Muscle layer of duodenum (tissue), 2 donors: ENCODE measurements around the gene PSENEN.
A peak's percentile ranks its signal among the peaks of the same experiment; 100 is the strongest.

Experiments
- H3K27ac ChIP-seq: one replicate; pipeline ENCODE4 v1.7.0; 2013; ENCODE audit warnings: mild to moderate bottlenecking, low read length
- H3K27me3 ChIP-seq: one replicate; pipeline ENCODE4 v1.7.0; 2013; ENCODE audit warnings: low read depth, mild to moderate bottlenecking, control low read depth, low read length
- H3K36me3 ChIP-seq, 2 donors: one replicate each; pipeline ENCODE4 v1.7.0; 2013; ENCODE audit warnings: low read length in 2 of 2, control low read depth in 1 of 2, mild to moderate bottlenecking in 1 of 2; ENCODE audit not compliant: insufficient read depth in 2 of 2, control insufficient read depth in 1 of 2
- H3K4me1 ChIP-seq, 2 donors: one replicate each; pipeline ENCODE4 v1.7.0; 2013; ENCODE audit warnings: low read length in 2 of 2, mild to moderate bottlenecking in 2 of 2, control low read depth in 1 of 2, moderate library complexity in 1 of 2; ENCODE audit not compliant: insufficient read depth in 2 of 2, control insufficient read depth in 1 of 2
- H3K4me3 ChIP-seq, 2 donors: one replicate each; pipeline ENCODE4 v1.7.0; 2013; ENCODE audit warnings: low read length in 2 of 2, low read depth in 1 of 2, mild to moderate bottlenecking in 1 of 2
- H3K9me3 ChIP-seq, 2 donors: one replicate each; pipeline ENCODE4 v1.7.0; 2013; ENCODE audit warnings: low read length in 2 of 2, control low read depth in 1 of 2, mild to moderate bottlenecking in 1 of 2; ENCODE audit not compliant: control insufficient read depth in 1 of 2
- donor health status: healthy.

Gene PSENEN, protein sequence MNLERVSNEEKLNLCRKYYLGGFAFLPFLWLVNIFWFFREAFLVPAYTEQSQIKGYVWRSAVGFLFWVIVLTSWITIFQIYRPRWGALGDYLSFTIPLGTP

GRCh38 chr19:35745328-35746086, at the start of gene PSENEN, which contains the start of gene U2AF1L4:
PSENEN (plus strand) TSS chr19:35745651; CDS start chr19:35745931, 280 bp downstream.
U2AF1L4 (minus strand) TSS chr19:35745418; CDS start chr19:35745391, 27 bp downstream.
- H3K9me3 ChIP-seq = no peaks in the 10 kb centered on the region
- H3K36me3 ChIP-seq = peaks cover 0 to 16% of the 10 kb centered on the region in 2 donors
- peak within 1 kb of the TSS; percentile 90 to 94 for H3K4me3 ChIP-seq
- H3K4me1 ChIP-seq = peaks cover 14 to 47% of the 10 kb centered on the region in 2 donors
- H3K27ac ChIP-seq = peak within 1 kb of the TSS; percentile 98
- H3K27me3 ChIP-seq = no peaks in the 10 kb centered on the region

DNA sequence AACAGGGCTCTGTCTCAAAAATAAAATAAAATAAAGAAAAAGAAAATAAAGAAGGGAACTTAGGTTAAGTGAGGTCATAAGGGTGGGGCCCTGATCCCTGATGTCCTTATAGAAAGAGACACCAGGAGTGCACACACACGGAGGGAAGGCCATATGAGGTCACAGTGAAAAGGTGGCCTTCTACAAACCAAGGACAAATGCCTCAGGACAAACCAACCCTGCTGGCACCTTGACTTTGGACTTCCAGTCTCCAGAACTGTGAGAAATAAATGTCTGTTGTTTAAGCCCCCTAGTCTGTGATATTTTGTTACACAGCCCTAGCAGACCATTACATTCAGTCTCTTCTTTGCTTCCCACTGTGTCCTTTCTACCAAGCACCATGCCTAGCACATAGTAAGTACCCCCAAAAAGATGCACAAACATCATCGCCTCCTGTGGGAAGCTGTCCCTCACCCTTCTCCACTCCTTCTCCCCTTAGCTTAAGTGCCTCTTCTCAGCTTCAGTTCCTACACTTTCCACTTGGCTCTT, 49.5 kb upstream of the PSENEN start:
- Histone ChIP-seq H3K4me1 (peaks cover 0 to 3% of the 10 kb centered on the region in 2 donors), H3K9me3 (no peaks in the 10 kb centered on the region), H3K36me3 (no peaks in the 10 kb centered on the region), H3K27ac (no peak overlapping the region), H3K27me3 (no peaks in the 10 kb centered on the region), H3K4me3 (no peak overlapping the region)

GRCh38 chr19:35696835-35697234, 48.6 kb upstream of the PSENEN start:
- H3K27ac ChIP-seq = no peak overlapping the region
- H3K4me3 ChIP-seq = no peak overlapping the region
- H3K9me3 ChIP-seq = no peaks in the 10 kb centered on the region
- H3K27me3 ChIP-seq = no peaks in the 10 kb centered on the region
- H3K36me3 ChIP-seq = no peaks in the 10 kb centered on the region
- H3K4me1 ChIP-seq = peaks cover 0 to 3% of the 10 kb centered on the region in 2 donors

DNA sequence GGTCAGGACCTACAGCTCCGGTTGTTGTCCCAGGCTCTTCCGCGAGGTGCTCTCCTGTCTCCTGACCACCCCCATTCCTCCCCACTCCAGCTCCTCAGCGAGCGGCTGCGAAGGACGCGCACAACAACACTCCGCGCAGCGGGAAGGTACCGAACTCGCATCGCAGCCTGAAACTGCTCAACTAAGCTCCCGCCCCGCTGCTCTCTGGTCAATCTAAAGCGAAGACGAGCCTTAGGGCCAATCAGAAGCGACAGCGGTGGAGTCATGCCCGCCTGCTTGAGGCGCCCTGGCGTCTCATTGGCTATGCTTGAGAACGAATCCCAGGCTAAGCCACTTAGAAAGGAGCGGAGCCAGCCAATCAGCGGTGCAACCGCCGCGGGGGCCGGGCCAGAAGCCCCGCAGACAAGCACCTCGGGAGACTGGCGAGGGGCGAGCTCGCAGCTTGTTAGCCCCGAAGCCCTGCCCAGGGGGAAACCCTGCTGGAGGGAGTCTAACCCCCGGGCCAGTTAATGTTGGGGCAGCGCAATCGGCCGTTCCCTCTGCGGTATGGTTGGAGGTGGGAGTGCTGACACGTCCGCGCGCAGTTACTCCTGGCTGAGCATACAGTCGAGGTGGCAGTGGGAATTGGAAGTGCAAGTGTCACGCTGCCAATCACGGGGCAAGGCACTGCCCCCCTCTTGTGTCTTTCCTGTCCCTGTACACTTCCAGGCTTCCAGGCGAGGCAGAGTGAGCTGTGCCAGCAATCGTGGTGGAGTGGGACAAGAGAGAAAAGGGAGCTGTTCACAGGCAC, 43.0 kb upstream of the PSENEN start:
- Histone ChIP-seq H3K4me3 (peak overlapping the region; percentile 67 to 83), H3K4me1 (peaks cover 0 to 7% of the 10 kb centered on the region in 2 donors), H3K9me3 (no peaks in the 10 kb centered on the region), H3K27me3 (no peaks in the 10 kb centered on the region), H3K27ac (no peak overlapping the region), H3K36me3 (no peaks in the 10 kb centered on the region)

DNA sequence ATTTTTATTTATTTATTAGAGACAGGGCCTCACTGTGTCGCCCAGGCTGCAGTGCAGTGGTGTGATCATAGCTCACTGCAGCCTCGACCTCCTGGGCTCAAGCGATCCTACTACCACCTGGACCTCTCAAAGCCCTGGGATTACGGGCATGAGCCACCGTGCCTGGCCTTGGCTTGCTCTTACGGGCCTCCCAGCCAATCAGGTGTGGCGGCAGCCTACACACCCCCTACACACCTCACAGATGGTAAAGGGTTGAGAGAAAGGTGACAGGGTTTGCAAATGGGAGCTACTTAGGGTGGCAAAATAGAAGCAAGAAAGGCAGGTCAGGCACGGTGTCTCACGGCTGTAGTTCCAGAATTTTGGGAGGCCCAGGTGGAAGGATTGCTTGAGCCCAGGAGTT, 42.1 kb upstream of the PSENEN start:
- no peak overlapping the region for H3K4me3 ChIP-seq
- no peaks in the 10 kb centered on the region for H3K9me3 ChIP-seq
- no peaks in the 10 kb centered on the region for H3K27me3 ChIP-seq
- H3K4me1 ChIP-seq = peaks cover 0 to 7% of the 10 kb centered on the region in 2 donors
- H3K27ac ChIP-seq = no peak overlapping the region
- H3K36me3 ChIP-seq = no peaks in the 10 kb centered on the region

DNA sequence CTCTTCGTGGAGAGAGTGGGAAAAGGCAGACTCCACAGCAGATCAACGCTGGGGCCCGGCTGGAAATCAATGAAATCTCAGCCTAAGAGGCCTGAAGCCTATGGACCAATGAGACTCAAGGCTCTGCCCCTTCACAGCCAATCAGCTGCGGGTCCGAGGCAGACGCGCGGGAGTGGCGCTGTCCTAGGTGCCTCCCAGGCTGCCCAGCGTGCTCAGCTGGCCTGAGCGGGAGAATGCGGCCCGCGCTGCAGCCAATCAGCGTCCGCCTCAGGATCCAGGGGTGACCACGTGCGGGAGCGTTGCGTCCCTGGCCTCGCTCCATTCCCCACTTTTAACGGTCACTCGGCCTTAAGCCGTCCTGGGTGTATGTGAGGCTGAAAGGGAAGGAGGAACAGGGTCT, 41.2 kb upstream of the PSENEN start, which contains the start of gene ZBTB32:
TSS of gene ZBTB32 (plus strand) at position 341 of the 400 bp plus-strand sequence. CDS start 10,069 bp downstream, outside the sequence.
- H3K4me1 ChIP-seq = peaks cover 0 to 7% of the 10 kb centered on the region in 2 donors
- no peaks in the 10 kb centered on the region for H3K36me3 ChIP-seq
- H3K9me3 ChIP-seq = no peaks in the 10 kb centered on the region
- H3K27ac ChIP-seq = no peak within 1 kb of the TSS
- H3K27me3 ChIP-seq = no peaks in the 10 kb centered on the region
- no peak within 1 kb of the TSS for H3K4me3 ChIP-seq

GRCh38 chr19:35708391-35708790, 37.1 kb upstream of the PSENEN start:
- Histone ChIP-seq H3K4me3 (no peak overlapping the region), H3K27ac (no peak overlapping the region), H3K9me3 (no peaks in the 10 kb centered on the region), H3K4me1 (no peaks in the 10 kb centered on the region), H3K36me3 (no peaks in the 10 kb centered on the region), H3K27me3 (no peaks in the 10 kb centered on the region)

- Histone ChIP-seq H3K27ac (no peak overlapping the region), H3K4me1 (peaks cover 5 to 6% of the 10 kb centered on the region in 2 donors), H3K27me3 (no peaks in the 10 kb centered on the region), H3K36me3 (no peaks in the 10 kb centered on the region), H3K9me3 (no peaks in the 10 kb centered on the region), H3K4me3 (no peak overlapping the region)
These were observed 34.4 kb upstream of the PSENEN start for GRCh38 chr19:35710784-35711723.

- Histone ChIP-seq H3K4me3 (no peak overlapping the region), H3K27ac (no peak overlapping the region), H3K27me3 (no peaks in the 10 kb centered on the region), H3K9me3 (no peaks in the 10 kb centered on the region), H3K4me1 (peaks cover 5 to 8% of the 10 kb centered on the region in 2 donors), H3K36me3 (no peaks in the 10 kb centered on the region)
These were observed 32.6 kb upstream of the PSENEN start for GRCh38 chr19:35712567-35713505.

DNA sequence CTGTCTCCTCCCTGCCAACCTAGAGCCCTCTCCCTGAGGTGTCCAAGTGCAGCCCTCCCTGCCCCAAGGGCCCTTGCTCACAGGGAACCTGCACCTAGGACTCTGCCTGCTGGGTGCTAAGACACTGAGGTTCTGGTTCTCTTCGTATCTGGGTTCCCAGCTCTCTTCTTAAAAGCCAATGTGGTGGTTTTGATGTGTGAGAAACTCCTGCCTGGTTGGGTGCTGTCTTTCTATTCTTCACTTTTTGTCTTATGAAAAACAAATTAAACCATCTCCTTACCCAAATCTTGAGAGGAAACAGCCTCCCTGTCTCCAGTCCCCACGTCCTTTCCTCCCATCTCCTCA, 32.0 kb upstream of the PSENEN start:
- no peaks in the 10 kb centered on the region for H3K27me3 ChIP-seq
- no peak overlapping the region for H3K27ac ChIP-seq
- no peaks in the 10 kb centered on the region for H3K9me3 ChIP-seq

More for the DNA sequence above, 32.0 kb upstream of the PSENEN start:
- H3K36me3 ChIP-seq = no peaks in the 10 kb centered on the region
- peaks cover 5 to 10% of the 10 kb centered on the region in 2 donors for H3K4me1 ChIP-seq
- H3K4me3 ChIP-seq = no peak overlapping the region
